HEK293 (cell line): ENCODE measurements around the gene PIP5K1C.

ENCODE experiments used
- CTCF ChIA-PET: fragments of 350-600 bp; formaldehyde crosslinking; extraction: SDS; loops from one replicate; lab custom pipeline; 2021; ENCODE audit warnings: antibody characterized with exemption; lab: Yijun Ruan, JAX
- POLR2A ChIA-PET: fragments of 300-600 bp; formaldehyde crosslinking; extraction: SDS; loops from one replicate; lab custom pipeline; 2020; ENCODE audit warnings: antibody characterized with exemption, inconsistent platforms; lab: Yijun Ruan, JAX
- H3K27ac ChIP-seq: fragments of 200-500 bp; sonication (Bioruptor generic); 2 replicates; pipeline ENCODE4 v1.5.1; 2014; ENCODE audit warnings: low read depth, low read length, control low read depth, inconsistent platforms; ENCODE audit errors: extremely low read depth
- H3K36me3 ChIP-seq, 2 experiments: fragments of 200-500 bp in 1 of 2; sonication (Bioruptor generic) in 1 of 2; 1 replicate in 1 of 2; 2 replicates in 1 of 2; pipeline ENCODE4 v1.5.1; 2014 to 2017; ENCODE audit warnings: inconsistent platforms in 2 of 2, low read length in 2 of 2; ENCODE audit not compliant: control insufficient read depth in 2 of 2, insufficient read depth in 1 of 2
- H3K4me1 ChIP-seq: fragments of 200-500 bp; sonication (Bioruptor generic); 2 replicates; pipeline ENCODE4 v1.5.1; 2014; ENCODE audit warnings: mild to moderate bottlenecking, low read length, inconsistent platforms; ENCODE audit not compliant: control insufficient read depth, insufficient read depth
- H3K4me3 ChIP-seq: 2 replicates; pipeline ENCODE4 v1.5.1; 2011; ENCODE audit warnings: low read depth, mild to moderate bottlenecking, control low read depth, low read length, moderate library complexity
- H3K9me3 ChIP-seq: fragments of 200-500 bp; sonication (Bioruptor generic); 2 replicates; pipeline ENCODE4 v1.5.1; 2014; ENCODE audit warnings: low read depth, low read length, inconsistent platforms; ENCODE audit not compliant: control insufficient read depth, insufficient read depth
- GLIS1 ChIP-seq: fragments of 450-650 bp; formaldehyde crosslinking; IDR thresholded peaks from 2 replicates; pipeline ENCODE4 v1.5.1; 2016; ENCODE audit warnings: missing biosample characterization, missing genetic modification characterization
- IKZF3 ChIP-seq: fragments of 450-650 bp; IDR thresholded peaks from 2 replicates; pipeline ENCODE4 v1.5.0; 2018; ENCODE audit warnings: missing biosample characterization, mild to moderate bottlenecking, missing genetic modification characterization, moderate library complexity
- KLF1 ChIP-seq: fragments of 450-650 bp; formaldehyde crosslinking; IDR thresholded peaks from 2 replicates; pipeline ENCODE4 v1.5.1; 2016; ENCODE audit warnings: missing biosample characterization, missing genetic modification characterization
- KLF16 ChIP-seq: fragments of 450-650 bp; formaldehyde crosslinking; IDR thresholded peaks from 2 replicates; pipeline ENCODE4 v1.5.1; 2017; ENCODE audit warnings: missing biosample characterization, missing genetic modification characterization
- KLF8 ChIP-seq: fragments of 450-650 bp; formaldehyde crosslinking; IDR thresholded peaks from 2 replicates; pipeline ENCODE4 v1.5.1; 2016; ENCODE audit warnings: missing biosample characterization, missing genetic modification characterization
- TRIM28 ChIP-seq: IDR thresholded peaks from 2 replicates; pipeline ENCODE4 v1.6.1; 2011; ENCODE audit warnings: low read length, control low read depth, borderline replicate concordance
- ZBTB20 ChIP-seq: fragments of 450-650 bp; formaldehyde crosslinking; IDR thresholded peaks from 2 replicates; pipeline ENCODE4 v1.5.1; 2016; ENCODE audit warnings: missing biosample characterization, missing genetic modification characterization
- ZBTB48 ChIP-seq: fragments of 450-650 bp; formaldehyde crosslinking; IDR thresholded peaks from 2 replicates; pipeline ENCODE4 v1.5.1; 2016; ENCODE audit warnings: missing biosample characterization, missing genetic modification characterization
- ZBTB8A ChIP-seq: fragments of 450-650 bp; formaldehyde crosslinking; IDR thresholded peaks from 2 replicates; pipeline ENCODE4 v1.5.1; 2016; ENCODE audit warnings: missing biosample characterization, missing genetic modification characterization
- ZNF112 ChIP-seq: fragments of 450-650 bp; formaldehyde crosslinking; IDR thresholded peaks from 2 replicates; pipeline ENCODE4 v1.5.0; 2017; ENCODE audit warnings: missing biosample characterization, missing genetic modification characterization
- ZNF184 ChIP-seq: fragments of 450-650 bp; IDR thresholded peaks from 2 replicates; pipeline ENCODE4 v1.5.1; 2018; ENCODE audit warnings: missing biosample characterization, mild to moderate bottlenecking, missing genetic modification characterization
- ZNF202 ChIP-seq: fragments of 450-650 bp; formaldehyde crosslinking; IDR thresholded peaks from 2 replicates; pipeline ENCODE4 v1.5.1; 2016; ENCODE audit warnings: missing biosample characterization, missing genetic modification characterization, borderline replicate concordance
- ZNF670 ChIP-seq: fragments of 450-650 bp; formaldehyde crosslinking; IDR thresholded peaks from 2 replicates; pipeline ENCODE4 v1.5.1; 2016; ENCODE audit warnings: missing biosample characterization, missing genetic modification characterization, low read depth
- ZNF777 ChIP-seq: fragments of 450-650 bp; formaldehyde crosslinking; IDR thresholded peaks from 2 replicates; pipeline ENCODE4 v1.5.1; 2017; ENCODE audit warnings: missing biosample characterization, missing genetic modification characterization, borderline replicate concordance
- TF ChIP-seq, protein P1 (sequence below): fragments of 450-650 bp; formaldehyde crosslinking; IDR thresholded peaks from 2 replicates; pipeline ENCODE4 v1.5.1; 2017; ENCODE audit warnings: missing biosample characterization, missing genetic modification characterization
- TF ChIP-seq, protein P2 (sequence below): fragments of 450-650 bp; formaldehyde crosslinking; IDR thresholded peaks from 2 replicates; pipeline ENCODE4 v1.5.1; 2016; ENCODE audit warnings: missing biosample characterization, missing genetic modification characterization
- TF ChIP-seq, protein P3 (sequence below): fragments of 450-650 bp; formaldehyde crosslinking; IDR thresholded peaks from 2 replicates; pipeline ENCODE4 v1.5.1; 2016; ENCODE audit warnings: missing biosample characterization, missing genetic modification characterization
- TF ChIP-seq, protein P4 (sequence below): fragments of 450-650 bp; formaldehyde crosslinking; IDR thresholded peaks from 2 replicates; pipeline ENCODE4 v1.5.1; 2017; ENCODE audit warnings: missing biosample characterization, mild to moderate bottlenecking, missing genetic modification characterization, moderate library complexity
- TF ChIP-seq, protein P5 (sequence below): sonication (generic); formaldehyde crosslinking; IDR thresholded peaks from 2 replicates; pipeline ENCODE4 v1.8.1; 2022; ENCODE audit warnings: mild to moderate bottlenecking, moderate library complexity, missing genetic modification reagents
- TF ChIP-seq, protein P6 (sequence below): fragments of 450-650 bp; IDR thresholded peaks from 2 replicates; pipeline ENCODE4 v1.5.1; 2018; ENCODE audit warnings: missing biosample characterization, mild to moderate bottlenecking, missing genetic modification characterization

The PIP5K1C gene

DNA sequence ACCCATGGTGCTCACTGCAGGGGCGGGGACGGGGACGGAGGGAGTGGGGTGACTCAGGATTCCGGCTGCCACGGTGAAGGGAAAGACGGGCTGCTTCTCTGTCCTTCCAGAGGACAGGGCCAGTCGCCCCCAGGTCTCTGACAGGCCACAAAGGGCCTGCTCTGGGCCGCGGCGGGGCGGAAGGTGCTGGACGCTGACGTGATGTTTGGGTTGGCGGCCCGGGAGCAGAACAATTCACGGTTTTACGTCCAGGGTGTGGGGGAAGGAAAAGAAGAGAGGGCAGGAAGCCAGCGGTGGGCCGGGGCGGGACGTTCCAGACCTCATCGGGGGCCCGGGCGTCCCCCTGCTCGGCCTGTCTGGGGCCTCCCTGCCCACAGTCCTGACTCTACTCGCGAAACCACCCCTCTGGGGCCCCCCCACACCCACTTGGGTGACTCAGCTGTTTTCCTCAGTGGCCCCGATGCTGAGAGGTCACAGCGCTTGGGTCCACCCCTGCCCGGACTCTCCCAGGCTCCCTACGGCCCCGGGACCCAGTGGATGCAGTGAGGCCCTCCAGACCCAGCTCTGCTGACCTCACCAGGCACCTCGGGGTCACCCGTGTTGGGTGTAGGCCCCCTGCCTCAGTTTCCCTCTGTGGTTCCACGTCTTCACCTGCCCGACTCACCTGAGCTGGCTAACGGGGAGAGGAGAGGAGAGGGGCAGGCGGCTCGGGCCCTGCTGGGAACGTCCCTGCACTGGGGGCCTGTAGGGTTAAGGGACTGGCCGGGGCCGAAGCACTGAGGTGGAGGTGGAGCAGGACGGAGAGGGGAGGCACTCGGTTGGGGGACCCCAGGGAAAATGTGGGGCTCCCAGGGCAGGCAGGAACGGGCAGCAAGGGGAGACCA is 29.2 kb downstream of the PIP5K1C start:
- H3K4me3 ChIP-seq = no peak overlapping the region
- H3K36me3 ChIP-seq = peaks cover 0 to 4% of the 10 kb centered on the region in 2 experiments; a peak in 1 of 3 replicates
- ChIA-PET CTCF (interaction anchor here (0.6 to 1.3 kb wide), 2 partner anchors 17 to 85 kb away, joined by 3 read pairs; no protein-coding TSS in a partner anchor), POLR2A (no interaction called here)
- no peak overlapping the region for H3K27ac ChIP-seq
- H3K4me1 ChIP-seq = no peaks in the 10 kb centered on the region
- TF ChIP-seq GLIS1 (tag by site-specific recombination) (no peak), ZNF202 (tag by site-specific recombination) (no peak), ZNF777 (tag by site-specific recombination) (no peak), ZBTB48 (tag by site-specific recombination) (no peak), ZBTB8A (tag by site-specific recombination) (no peak), ZBTB20 (no peak), KLF16 (tag by site-specific recombination) (no peak), KLF1 (tag by site-specific recombination) (no peak), TRIM28 (no peak), ZNF670 (tag by site-specific recombination) (no peak)
- TF ChIP-seq, protein P1, sequence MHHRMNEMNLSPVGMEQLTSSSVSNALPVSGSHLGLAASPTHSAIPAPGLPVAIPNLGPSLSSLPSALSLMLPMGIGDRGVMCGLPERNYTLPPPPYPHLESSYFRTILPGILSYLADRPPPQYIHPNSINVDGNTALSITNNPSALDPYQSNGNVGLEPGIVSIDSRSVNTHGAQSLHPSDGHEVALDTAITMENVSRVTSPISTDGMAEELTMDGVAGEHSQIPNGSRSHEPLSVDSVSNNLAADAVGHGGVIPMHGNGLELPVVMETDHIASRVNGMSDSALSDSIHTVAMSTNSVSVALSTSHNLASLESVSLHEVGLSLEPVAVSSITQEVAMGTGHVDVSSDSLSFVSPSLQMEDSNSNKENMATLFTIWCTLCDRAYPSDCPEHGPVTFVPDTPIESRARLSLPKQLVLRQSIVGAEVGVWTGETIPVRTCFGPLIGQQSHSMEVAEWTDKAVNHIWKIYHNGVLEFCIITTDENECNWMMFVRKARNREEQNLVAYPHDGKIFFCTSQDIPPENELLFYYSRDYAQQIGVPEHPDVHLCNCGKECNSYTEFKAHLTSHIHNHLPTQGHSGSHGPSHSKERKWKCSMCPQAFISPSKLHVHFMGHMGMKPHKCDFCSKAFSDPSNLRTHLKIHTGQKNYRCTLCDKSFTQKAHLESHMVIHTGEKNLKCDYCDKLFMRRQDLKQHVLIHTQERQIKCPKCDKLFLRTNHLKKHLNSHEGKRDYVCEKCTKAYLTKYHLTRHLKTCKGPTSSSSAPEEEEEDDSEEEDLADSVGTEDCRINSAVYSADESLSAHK (tag by site-specific recombination) = no peak
- TF ChIP-seq, protein P2, sequence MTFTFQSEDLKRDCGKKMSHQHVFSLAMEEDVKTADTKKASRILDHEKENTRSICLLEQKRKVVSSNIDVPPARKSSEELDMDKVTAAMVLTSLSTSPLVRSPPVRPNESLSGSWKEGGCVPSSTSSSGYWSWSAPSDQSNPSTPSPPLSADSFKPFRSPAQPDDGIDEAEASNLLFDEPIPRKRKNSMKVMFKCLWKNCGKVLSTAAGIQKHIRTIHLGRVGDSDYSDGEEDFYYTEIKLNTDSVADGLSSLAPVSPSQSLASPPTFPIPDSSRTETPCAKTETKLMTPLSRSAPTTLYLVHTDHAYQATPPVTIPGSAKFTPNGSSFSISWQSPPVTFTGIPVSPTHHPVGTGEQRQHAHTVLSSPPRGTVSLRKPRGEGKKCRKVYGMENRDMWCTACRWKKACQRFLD (tag by site-specific recombination) = no peak
- TF ChIP-seq, protein P3, sequence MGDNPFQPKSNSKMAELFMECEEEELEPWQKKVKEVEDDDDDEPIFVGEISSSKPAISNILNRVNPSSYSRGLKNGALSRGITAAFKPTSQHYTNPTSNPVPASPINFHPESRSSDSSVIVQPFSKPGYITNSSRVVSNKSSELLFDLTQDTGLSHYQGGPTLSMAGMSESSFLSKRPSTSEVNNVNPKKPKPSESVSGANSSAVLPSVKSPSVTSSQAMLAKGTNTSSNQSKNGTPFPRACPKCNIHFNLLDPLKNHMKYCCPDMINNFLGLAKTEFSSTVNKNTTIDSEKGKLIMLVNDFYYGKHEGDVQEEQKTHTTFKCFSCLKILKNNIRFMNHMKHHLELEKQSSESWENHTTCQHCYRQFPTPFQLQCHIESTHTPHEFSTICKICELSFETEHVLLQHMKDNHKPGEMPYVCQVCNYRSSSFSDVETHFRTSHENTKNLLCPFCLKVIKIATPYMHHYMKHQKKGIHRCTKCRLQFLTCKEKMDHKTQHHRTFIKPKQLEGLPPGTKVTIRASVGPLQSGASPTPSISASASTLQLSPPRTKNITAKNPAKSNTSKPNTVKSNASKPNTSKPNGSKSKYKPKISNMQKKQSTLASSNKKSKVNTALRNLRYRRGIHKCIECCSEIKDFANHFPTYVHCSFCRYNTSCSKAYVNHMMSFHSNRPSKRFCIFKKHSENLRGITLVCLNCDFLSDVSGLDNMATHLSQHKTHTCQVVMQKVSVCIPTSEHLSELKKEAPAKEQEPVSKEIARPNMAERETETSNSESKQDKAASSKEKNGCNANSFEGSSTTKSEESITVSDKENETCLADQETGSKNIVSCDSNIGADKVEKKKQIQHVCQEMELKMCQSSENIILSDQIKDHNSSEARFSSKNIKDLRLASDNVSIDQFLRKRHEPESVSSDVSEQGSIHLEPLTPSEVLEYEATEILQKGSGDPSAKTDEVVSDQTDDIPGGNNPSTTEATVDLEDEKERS = no peak
- H3K9me3 ChIP-seq = no peaks in the 10 kb centered on the region

DNA sequence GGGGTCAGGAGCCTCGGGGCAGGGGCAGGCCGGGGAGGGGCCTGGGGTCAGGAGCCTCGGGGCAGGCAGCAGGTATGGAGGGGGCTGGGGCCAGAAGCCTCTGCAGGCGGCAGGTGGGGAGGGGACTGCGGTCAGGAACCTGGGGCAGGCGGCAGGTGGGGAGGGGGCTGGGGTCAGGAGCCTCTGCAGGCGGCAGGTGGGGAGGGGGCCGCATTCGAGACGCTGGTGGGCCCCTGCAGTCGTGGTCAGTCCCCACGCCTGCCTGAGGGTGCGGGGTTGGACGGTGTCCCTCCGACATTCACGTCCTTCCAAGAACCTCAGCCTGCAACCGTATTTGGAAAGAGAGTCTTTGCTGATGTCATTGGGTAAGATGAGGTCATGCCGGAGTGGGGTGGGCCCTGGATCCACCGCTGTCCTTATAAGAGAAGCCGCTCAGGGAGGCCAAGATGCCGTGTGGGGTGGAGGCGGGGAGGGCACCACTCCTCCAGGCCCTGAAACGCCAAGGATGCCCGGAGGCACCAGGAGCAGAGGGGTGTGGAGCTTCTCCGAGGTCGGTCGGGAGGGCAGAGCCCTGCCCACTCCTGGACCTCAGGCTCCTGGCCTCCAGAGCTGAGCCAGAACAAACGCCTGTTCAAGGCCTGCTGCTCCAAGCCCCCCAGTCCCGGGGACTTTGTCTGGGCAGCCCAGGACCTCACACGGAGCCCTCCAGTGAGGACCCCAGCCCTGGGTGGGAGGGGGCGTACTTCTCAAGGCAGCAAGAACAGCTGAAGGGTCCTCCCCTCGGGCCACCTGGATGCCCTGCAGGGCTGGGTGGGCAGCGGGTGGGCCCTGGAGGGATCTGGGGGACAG is 30.1 kb downstream of the PIP5K1C start:
- H3K9me3 ChIP-seq = no peaks in the 10 kb centered on the region
- CTCF ChIA-PET = interaction anchor here (0.6 to 0.7 kb wide), 2 partner anchors 16 to 20 kb away, joined by 3 read pairs; no protein-coding TSS in a partner anchor
- POLR2A ChIA-PET = no interaction called here
- no peak overlapping the region for H3K27ac ChIP-seq
- H3K4me3 ChIP-seq = no peak overlapping the region
- H3K4me1 ChIP-seq = no peaks in the 10 kb centered on the region
- H3K36me3 ChIP-seq = peaks cover 0 to 4% of the 10 kb centered on the region in 2 experiments; a peak in 1 of 3 replicates
- TF ChIP-seq ZNF184 (tag by site-specific recombination) = no peak
- TF ChIP-seq, protein P4, sequence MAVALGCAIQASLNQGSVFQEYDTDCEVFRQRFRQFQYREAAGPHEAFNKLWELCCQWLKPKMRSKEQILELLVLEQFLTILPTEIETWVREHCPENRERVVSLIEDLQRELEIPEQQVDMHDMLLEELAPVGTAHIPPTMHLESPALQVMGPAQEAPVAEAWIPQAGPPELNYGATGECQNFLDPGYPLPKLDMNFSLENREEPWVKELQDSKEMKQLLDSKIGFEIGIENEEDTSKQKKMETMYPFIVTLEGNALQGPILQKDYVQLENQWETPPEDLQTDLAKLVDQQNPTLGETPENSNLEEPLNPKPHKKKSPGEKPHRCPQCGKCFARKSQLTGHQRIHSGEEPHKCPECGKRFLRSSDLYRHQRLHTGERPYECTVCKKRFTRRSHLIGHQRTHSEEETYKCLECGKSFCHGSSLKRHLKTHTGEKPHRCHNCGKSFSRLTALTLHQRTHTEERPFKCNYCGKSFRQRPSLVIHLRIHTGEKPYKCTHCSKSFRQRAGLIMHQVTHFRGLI = no peak
- TF ChIP-seq IKZF3 (tag by site-specific recombination) = 0 out of 2 replicates have a peak, but pooled peaks have one; percentile 33
- TF ChIP-seq, protein P5, sequence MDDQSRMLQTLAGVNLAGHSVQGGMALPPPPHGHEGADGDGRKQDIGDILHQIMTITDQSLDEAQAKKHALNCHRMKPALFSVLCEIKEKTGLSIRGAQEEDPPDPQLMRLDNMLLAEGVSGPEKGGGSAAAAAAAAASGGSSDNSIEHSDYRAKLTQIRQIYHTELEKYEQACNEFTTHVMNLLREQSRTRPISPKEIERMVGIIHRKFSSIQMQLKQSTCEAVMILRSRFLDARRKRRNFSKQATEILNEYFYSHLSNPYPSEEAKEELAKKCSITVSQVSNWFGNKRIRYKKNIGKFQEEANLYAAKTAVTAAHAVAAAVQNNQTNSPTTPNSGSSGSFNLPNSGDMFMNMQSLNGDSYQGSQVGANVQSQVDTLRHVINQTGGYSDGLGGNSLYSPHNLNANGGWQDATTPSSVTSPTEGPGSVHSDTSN (CRISPR knock-in tag) = no peak
- TF ChIP-seq ZNF112 (tag by site-specific recombination) = no peak
- TF ChIP-seq, protein P6, sequence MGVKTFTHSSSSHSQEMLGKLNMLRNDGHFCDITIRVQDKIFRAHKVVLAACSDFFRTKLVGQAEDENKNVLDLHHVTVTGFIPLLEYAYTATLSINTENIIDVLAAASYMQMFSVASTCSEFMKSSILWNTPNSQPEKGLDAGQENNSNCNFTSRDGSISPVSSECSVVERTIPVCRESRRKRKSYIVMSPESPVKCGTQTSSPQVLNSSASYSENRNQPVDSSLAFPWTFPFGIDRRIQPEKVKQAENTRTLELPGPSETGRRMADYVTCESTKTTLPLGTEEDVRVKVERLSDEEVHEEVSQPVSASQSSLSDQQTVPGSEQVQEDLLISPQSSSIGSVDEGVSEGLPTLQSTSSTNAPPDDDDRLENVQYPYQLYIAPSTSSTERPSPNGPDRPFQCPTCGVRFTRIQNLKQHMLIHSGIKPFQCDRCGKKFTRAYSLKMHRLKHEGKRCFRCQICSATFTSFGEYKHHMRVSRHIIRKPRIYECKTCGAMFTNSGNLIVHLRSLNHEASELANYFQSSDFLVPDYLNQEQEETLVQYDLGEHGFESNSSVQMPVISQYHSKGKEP (tag by site-specific recombination) = no peak
- TF ChIP-seq KLF8 = peak; percentile 78
